Measurements from ENCODE around the gene LUZP1.

LUZP1 gene

GRCh38 chr1:23188434-23188884 is 19.8 kb upstream of the LUZP1 start:
- no peak for DNase-seq (ENCODE audit: low spot score)

GRCh38 chr1:23187637-23188036 is 19.0 kb upstream of the LUZP1 start:
- no peak for DNase-seq (ENCODE audit: low spot score)

GRCh38 chr1:23185381-23185780 is 16.7 kb upstream of the LUZP1 start:
- no peak for DNase-seq (ENCODE audit: low spot score)

- no peak for DNase-seq (ENCODE audit: low spot score)
These were observed 15.7 kb upstream of the LUZP1 start for GRCh38 chr1:23184212-23184934.

GRCh38 chr1:23179862-23180261 is 11.2 kb upstream of the LUZP1 start:
- no peak for DNase-seq (ENCODE audit: low spot score)

GRCh38 chr1:23178950-23179349 is 10.3 kb upstream of the LUZP1 start:
- no peak for DNase-seq (ENCODE audit: low spot score)

- no peak for DNase-seq (ENCODE audit: low spot score)
These were observed 9.8 kb upstream of the LUZP1 start for GRCh38 chr1:23178414-23178813.

- DNase-seq (ENCODE audit: low spot score), result no peak
These were observed 9.1 kb upstream of the LUZP1 start for GRCh38 chr1:23177438-23178380.

- DNase-seq (ENCODE audit: low spot score), result no peak
These were observed 8.4 kb upstream of the LUZP1 start for GRCh38 chr1:23177031-23177430.

- no peak for DNase-seq (ENCODE audit: low spot score)
These were observed 5.9 kb upstream of the LUZP1 start for GRCh38 chr1:23174426-23175110.

- DNase-seq (ENCODE audit: low spot score), result no peak
These were observed 2.6 kb upstream of the LUZP1 start for GRCh38 chr1:23171181-23171755.

- no peak for DNase-seq (ENCODE audit: low spot score)
These were observed 1.2 kb upstream of the LUZP1 start for GRCh38 chr1:23169727-23170335.

- DNase-seq (ENCODE audit: low spot score), result no peak
These were observed 529 bp upstream of the LUZP1 start for GRCh38 chr1:23169195-23169575.

- no peak for DNase-seq (ENCODE audit: low spot score)
These were observed 594 bp downstream of the LUZP1 start for GRCh38 chr1:23168079-23168444.

GRCh38 chr1:23167353-23168078 is 1.1 kb downstream of the LUZP1 start:
- DNase-seq (ENCODE audit: low spot score), result no peak

GRCh38 chr1:23166854-23167253 is 1.8 kb downstream of the LUZP1 start:
- no peak for DNase-seq (ENCODE audit: low spot score)

- no peak for DNase-seq (ENCODE audit: low spot score)
These were observed 5.3 kb downstream of the LUZP1 start for GRCh38 chr1:23163395-23163794.

- no peak for DNase-seq (ENCODE audit: low spot score)
These were observed 8.4 kb downstream of the LUZP1 start for GRCh38 chr1:23159963-23160877.

GRCh38 chr1:23156940-23157339 is 11.7 kb downstream of the LUZP1 start:
- no peak for DNase-seq (ENCODE audit: low spot score)
